Stimulated activated naive B cell treated with anti-CD40 and anti-IgM and Interleukin-4, amounts not matched to agents 10 μg/mL and 1 μg/mL and 100 μg/mL, for 72 hours (primary cell): ENCODE measurements around the gene KRT33A.
"Not testable (repeated sequence)": the region's sequence is repeated elsewhere in the genome, so short reads cannot be mapped to it uniquely, and the experiment has no call there.

Experiments
- ATAC-seq, 2 donors: fragments of 150-1000 bp; cut with Tn5 transposase; replicated peaks; 2 replicates each; pipeline ENCODE4 v1.10.0; 2021; ENCODE audit warnings: moderate library complexity in 1 of 2
- DNase-seq: peaks from one replicate; pipeline ENCODE4 v3.0.0; 2021
- H3K27ac Mint-ChIP-seq: one replicate; pipeline ENCODE4 v1.8.0; 2022; ENCODE audit warnings: mild to moderate bottlenecking, mixed read lengths
- H3K27me3 Mint-ChIP-seq, 2 donors: one replicate each; pipeline ENCODE4 v1.8.0; 2022; ENCODE audit warnings: mixed read lengths in 2 of 2
- H3K36me3 Mint-ChIP-seq, 2 donors: one replicate each; pipeline ENCODE4 v1.8.0; 2022; ENCODE audit warnings: mixed read lengths in 2 of 2, mild to moderate bottlenecking in 1 of 2
- H3K4me1 Mint-ChIP-seq, 2 donors: one replicate each; pipeline ENCODE4 v1.8.0; 2022; ENCODE audit warnings: mixed read lengths in 2 of 2, mild to moderate bottlenecking in 1 of 2
- H3K4me3 Mint-ChIP-seq, 2 donors: one replicate each; pipeline ENCODE4 v1.8.0; 2022; ENCODE audit warnings: mild to moderate bottlenecking in 2 of 2, mixed read lengths in 2 of 2, moderate library complexity in 1 of 2
- H3K9me3 Mint-ChIP-seq, 2 donors: one replicate each; pipeline ENCODE4 v1.8.0; 2022; ENCODE audit warnings: mixed read lengths in 2 of 2, mild to moderate bottlenecking in 1 of 2

Gene KRT33A

GRCh38 chr17:41382394-41382793, 31.8 kb upstream of the KRT33A start:
- no peak for ATAC-seq
- H3K27ac Mint-ChIP-seq = no peak overlapping the region

DNA sequence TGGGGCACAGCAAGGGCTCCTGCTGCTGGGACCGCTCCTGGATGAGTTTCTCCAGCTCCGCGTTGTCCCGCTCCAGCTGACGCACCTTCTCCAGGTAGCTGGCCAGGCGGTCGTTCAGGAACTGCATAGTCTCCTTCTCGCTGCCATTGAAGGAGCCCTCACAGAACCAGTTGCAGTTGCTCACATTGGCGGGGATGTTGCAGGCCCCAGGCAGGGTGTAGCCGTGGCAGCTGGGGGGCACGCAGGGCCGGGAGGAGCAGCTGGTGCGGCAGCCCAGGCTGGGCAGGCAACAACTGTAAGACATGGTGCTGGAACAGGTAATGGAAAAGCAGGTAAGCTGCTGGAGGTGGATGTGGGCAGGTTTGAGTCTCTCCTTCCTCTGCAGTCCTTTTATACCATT, 31.3 kb upstream of the KRT33A start, which contains the start of gene KRT34:
TSS of gene KRT34 (minus strand) at position 364 of the 400 bp plus-strand sequence. CDS start at position 304, 60 bp downstream.
- not testable (repeated sequence) for H3K9me3 Mint-ChIP-seq, H3K4me3 Mint-ChIP-seq, ATAC-seq, DNase-seq, H3K4me1 Mint-ChIP-seq, H3K27ac Mint-ChIP-seq, H3K36me3 Mint-ChIP-seq
- H3K27me3 Mint-ChIP-seq = peaks cover 33 to 36% of the 10 kb centered on the region in 2 donors

More at GRCh38 chr17:41382394-41382793, 31.8 kb upstream of the KRT33A start:
- Mint-ChIP-seq H3K4me1 (no peaks in the 10 kb centered on the region), H3K9me3 (peaks cover 8 to 10% of the 10 kb centered on the region in 2 donors), H3K36me3 (peaks cover 3 to 5% of the 10 kb centered on the region in 2 donors), H3K4me3 (no peak overlapping the region), H3K27me3 (peaks cover 31 to 34% of the 10 kb centered on the region in 2 donors)
- no peak for DNase-seq

GRCh38 chr17:41380091-41380490, 29.5 kb upstream of the KRT33A start:
- not testable (repeated sequence) for H3K36me3 Mint-ChIP-seq, DNase-seq, H3K4me3 Mint-ChIP-seq, H3K27ac Mint-ChIP-seq, H3K9me3 Mint-ChIP-seq, H3K4me1 Mint-ChIP-seq, ATAC-seq
- peaks cover 39 to 41% of the 10 kb centered on the region in 2 donors for H3K27me3 Mint-ChIP-seq

DNA sequence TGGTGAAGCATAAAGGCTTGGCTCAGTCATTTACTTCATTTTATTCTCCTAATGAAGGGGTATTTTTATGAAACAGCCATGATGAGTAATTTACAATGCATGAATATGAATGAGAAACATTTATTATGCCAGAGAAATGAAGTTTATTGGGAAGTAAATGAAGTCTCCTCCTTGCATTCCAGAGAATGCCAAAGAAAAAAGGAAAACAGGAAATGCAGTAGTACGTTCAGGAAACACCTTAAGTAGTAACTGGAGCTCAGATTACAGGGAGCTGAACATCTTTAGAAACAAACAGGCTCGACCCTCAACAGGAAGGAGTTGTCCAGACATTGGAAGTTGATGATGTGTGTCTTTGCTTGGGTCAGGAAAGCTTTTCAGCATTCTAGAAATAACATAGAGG, 26.9 kb upstream of the KRT33A start:
- Mint-ChIP-seq H3K27ac (no peak overlapping the region), H3K36me3 (no peaks in the 10 kb centered on the region), H3K4me1 (no peaks in the 10 kb centered on the region), H3K27me3 (peaks cover 44 to 47% of the 10 kb centered on the region in 2 donors), H3K9me3 (peaks cover 5 to 9% of the 10 kb centered on the region in 2 donors), H3K4me3 (no peak overlapping the region)
- DNase-seq = no peak
- no peak for ATAC-seq

GRCh38 chr17:41369713-41370112, 19.1 kb upstream of the KRT33A start, which contains the start of gene KRT33B:
Gene KRT33B, minus strand, starts transcription at chr17:41369813. Its CDS starts 63 bp downstream, at chr17:41369750.
- ATAC-seq = no peak
- peaks cover 28 to 29% of the 10 kb centered on the region in 2 donors for H3K27me3 Mint-ChIP-seq
- H3K9me3 Mint-ChIP-seq = peaks cover 3 to 5% of the 10 kb centered on the region in 2 donors
- H3K4me3 Mint-ChIP-seq = no peak within 1 kb of the TSS
- no peaks in the 10 kb centered on the region for H3K36me3 Mint-ChIP-seq
- H3K27ac Mint-ChIP-seq = no peak within 1 kb of the TSS
- no peak for DNase-seq
- peaks cover 0 to 3% of the 10 kb centered on the region in 2 donors for H3K4me1 Mint-ChIP-seq

GRCh38 chr17:41369023-41369422, 18.4 kb upstream of the KRT33A start:
- Mint-ChIP-seq H3K27me3 (peaks cover 22 to 23% of the 10 kb centered on the region in 2 donors), H3K4me3 (no peak overlapping the region), H3K9me3 (no peaks in the 10 kb centered on the region), H3K36me3 (no peaks in the 10 kb centered on the region), H3K27ac (no peak overlapping the region), H3K4me1 (peaks cover 0 to 3% of the 10 kb centered on the region in 2 donors)
- DNase-seq (no peak), ATAC-seq (no peak)

DNA sequence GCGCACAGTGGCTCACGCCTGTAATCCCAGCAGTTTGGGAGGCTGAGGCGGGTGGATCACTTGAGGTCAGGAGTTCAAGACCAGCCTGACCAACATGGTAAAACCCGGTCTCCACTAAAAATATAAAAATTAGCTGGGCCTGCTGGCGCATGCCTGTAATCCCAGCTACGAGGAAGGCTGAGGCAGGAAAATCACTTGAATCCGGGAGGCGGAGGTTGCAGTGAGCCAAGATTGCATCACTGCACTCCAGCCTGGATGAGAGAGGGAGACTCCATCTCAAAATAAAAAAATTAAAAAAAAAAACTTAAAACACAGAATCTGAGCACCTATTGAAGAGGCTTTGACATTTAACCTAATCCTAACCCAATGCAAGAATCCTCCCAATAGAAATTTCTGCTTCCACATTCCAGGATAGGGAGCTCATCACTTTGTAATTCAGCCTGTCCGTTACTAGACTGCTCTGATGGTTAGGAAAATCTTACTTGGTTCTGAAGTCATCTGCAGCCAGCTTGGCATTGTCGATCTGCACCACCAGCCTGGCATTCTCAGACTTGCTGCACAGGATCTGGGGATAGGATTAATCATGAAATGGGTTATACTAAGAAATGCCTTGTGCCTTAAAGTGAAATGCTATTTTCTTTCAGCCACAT, 16.9 kb upstream of the KRT33A start:
- Mint-ChIP-seq H3K4me3 (no peak overlapping the region), H3K4me1 (peaks cover 0 to 3% of the 10 kb centered on the region in 2 donors), H3K27ac (no peak overlapping the region), H3K9me3 (no peaks in the 10 kb centered on the region), H3K36me3 (no peaks in the 10 kb centered on the region), H3K27me3 (peaks cover 17 to 22% of the 10 kb centered on the region in 2 donors)
- no peak for DNase-seq
- no peak for ATAC-seq

DNA sequence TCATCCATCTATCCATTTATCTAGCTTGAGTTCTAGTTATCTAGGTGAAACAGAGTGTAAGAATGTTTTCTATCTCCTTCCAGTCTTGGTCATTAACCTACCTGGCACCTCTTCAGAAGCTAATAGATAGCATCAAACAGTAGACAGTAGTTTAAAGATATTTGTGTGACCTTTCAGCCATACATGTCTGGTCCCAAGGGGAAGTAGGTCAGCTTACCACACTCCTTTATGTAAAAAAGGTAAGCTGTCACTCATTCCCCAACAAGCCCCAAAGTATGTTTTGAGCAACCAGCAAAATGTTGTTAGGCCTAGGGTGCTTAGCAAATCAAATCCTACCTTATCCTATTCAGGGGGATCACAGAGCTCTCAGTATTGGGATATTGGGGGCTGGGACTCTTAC, 15.4 kb upstream of the KRT33A start:
- Mint-ChIP-seq H3K36me3 (no peaks in the 10 kb centered on the region), H3K4me1 (peaks cover 0 to 3% of the 10 kb centered on the region in 2 donors), H3K9me3 (no peaks in the 10 kb centered on the region), H3K27ac (no peak overlapping the region), H3K27me3 (peaks cover 28 to 31% of the 10 kb centered on the region in 2 donors), H3K4me3 (no peak overlapping the region)
- ATAC-seq (peak; percentile 69 to 75), DNase-seq (no peak)

DNA sequence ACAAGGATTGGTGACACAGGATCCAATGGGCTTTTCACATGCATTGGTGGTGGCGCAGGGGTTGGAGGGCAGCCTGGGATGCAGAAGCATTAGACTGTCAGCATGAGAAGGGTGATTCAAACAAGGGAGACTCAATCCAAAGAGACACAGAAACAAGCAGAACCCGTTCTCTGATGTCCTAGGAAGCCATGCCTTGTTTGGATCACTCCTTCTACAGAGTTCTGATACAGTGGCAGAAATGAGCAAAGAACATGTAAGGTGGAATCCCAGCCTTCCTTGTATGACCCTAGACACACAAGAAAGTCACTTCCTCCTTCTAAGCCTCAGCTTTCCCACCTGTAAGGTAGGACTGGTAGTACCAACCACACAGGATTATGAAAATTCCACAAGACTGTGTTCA, 13.3 kb upstream of the KRT33A start:
- no peak overlapping the region for H3K27ac Mint-ChIP-seq
- H3K36me3 Mint-ChIP-seq = no peaks in the 10 kb centered on the region
- H3K4me3 Mint-ChIP-seq = no peak overlapping the region
- H3K9me3 Mint-ChIP-seq = peaks cover 0 to 2% of the 10 kb centered on the region in 2 donors
- ATAC-seq = no peak
- H3K4me1 Mint-ChIP-seq = peaks cover 0 to 3% of the 10 kb centered on the region in 2 donors
- no peak for DNase-seq
- H3K27me3 Mint-ChIP-seq = peaks cover 24 to 26% of the 10 kb centered on the region in 2 donors

DNA sequence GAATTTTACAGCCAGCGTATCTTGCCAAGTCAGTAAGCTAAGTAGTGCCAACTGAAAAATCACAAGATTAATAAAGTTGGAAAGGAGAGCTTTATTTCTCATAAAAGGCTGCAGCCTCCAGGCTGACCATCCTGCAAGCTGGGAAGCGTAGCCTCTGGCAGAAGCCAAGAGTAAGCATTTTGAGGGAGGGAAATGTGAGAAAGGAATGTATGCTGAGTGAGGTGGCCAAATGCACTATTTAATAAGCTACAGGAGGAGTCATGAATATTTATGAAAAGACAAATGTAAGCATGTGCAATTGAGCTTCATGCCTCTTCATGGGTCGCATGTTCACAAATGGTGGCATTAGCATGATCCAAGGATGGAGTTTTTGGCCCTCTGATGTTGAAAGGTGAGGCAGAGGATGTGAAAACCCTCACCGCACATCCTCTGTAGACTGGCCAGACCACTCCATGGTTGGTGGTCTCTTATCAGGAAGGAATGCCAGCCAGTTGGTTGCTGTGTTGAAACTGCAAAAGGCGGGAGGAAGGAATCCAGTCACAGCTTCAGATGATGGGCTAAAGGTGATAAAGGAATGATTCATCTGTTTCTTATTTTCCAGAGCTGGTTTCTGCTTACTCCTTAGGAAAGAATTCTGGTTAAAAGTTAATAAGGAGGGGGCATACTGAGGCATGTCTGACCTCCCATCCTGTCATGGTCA, 9.8 kb upstream of the KRT33A start:
- H3K9me3 Mint-ChIP-seq = peaks cover 0 to 2% of the 10 kb centered on the region in 2 donors
- DNase-seq = no peak
- no peaks in the 10 kb centered on the region for H3K36me3 Mint-ChIP-seq
- H3K4me1 Mint-ChIP-seq = no peaks in the 10 kb centered on the region
- no peak overlapping the region for H3K27ac Mint-ChIP-seq
- ATAC-seq = no peak
- H3K4me3 Mint-ChIP-seq = no peak overlapping the region
- H3K27me3 Mint-ChIP-seq = peaks cover 20 to 49% of the 10 kb centered on the region in 2 donors

- peaks cover 19 to 47% of the 10 kb centered on the region in 2 donors for H3K27me3 Mint-ChIP-seq
- H3K4me3 Mint-ChIP-seq = no peak overlapping the region
- DNase-seq (no peak), ATAC-seq (no peak)
- no peaks in the 10 kb centered on the region for H3K9me3 Mint-ChIP-seq
- H3K36me3 Mint-ChIP-seq = no peaks in the 10 kb centered on the region
- no peaks in the 10 kb centered on the region for H3K4me1 Mint-ChIP-seq
- no peak overlapping the region for H3K27ac Mint-ChIP-seq
Measured at GRCh38 chr17:41354536-41354935, 3.9 kb upstream of the KRT33A start.

DNA sequence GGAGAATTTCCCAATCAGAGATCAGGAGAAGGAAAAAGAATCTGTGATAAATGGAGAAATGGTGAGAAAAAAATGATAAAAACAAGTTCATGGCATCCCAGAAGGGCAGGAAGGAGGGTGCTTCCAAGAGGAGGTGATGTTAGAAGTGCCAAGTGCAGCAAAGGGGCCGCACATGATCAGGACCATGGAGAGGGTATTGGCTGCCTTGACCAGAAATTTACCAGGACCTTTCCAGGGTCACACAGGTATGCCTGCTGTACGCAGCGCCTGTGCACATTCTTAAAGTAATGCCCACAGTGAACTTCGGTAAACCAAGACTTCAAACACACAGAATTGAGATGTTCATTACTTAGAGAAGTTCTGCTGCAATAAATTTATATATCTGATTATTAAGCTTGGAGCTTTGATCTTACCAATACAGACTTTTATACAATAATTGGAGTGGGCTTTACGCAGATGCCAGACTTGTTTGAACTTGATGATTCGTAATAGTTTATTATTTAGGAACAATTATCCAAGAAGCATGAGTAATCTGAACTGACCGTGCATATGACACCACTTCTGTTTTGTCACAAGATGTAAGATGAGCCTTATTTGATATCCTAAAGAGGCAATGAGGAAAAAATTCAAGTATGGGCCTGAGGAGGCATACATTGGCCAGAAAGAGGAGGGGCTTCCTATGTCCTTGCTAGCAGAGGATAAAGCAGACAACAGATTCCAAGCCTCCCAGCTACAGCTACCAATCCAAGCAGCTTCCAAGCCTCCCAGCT, 2.2 kb upstream of the KRT33A start:
- H3K36me3 Mint-ChIP-seq = no peaks in the 10 kb centered on the region
- no peak for ATAC-seq
- no peaks in the 10 kb centered on the region for H3K9me3 Mint-ChIP-seq
- H3K27ac Mint-ChIP-seq = no peak overlapping the region
- no peak for DNase-seq
- peaks cover 19 to 43% of the 10 kb centered on the region in 2 donors for H3K27me3 Mint-ChIP-seq
- no peaks in the 10 kb centered on the region for H3K4me1 Mint-ChIP-seq
- no peak overlapping the region for H3K4me3 Mint-ChIP-seq

GRCh38 chr17:41351177-41351576, 549 bp upstream of the KRT33A start:
- Mint-ChIP-seq H3K36me3 (no peaks in the 10 kb centered on the region), H3K9me3 (no peaks in the 10 kb centered on the region), H3K27ac (no peak overlapping the region), H3K4me3 (no peak overlapping the region), H3K27me3 (peaks cover 17 to 33% of the 10 kb centered on the region in 2 donors), H3K4me1 (no peaks in the 10 kb centered on the region)
- no peak for ATAC-seq
- DNase-seq = no peak
